WTC11 (cell line): ENCODE results near the gene CCDC51. TPM values are rescaled to one million over a fixed set of nuclear protein-coding genes. Genes with fewer than 3 reads are reported as not detected.

Experiments used
- ARID4B ChIP-seq: sonication (generic); formaldehyde crosslinking; IDR thresholded peaks from 2 replicates; pipeline ENCODE4 v1.8.0; 2023; ENCODE audit warnings: missing genetic modification reagents, mild to moderate bottlenecking, borderline replicate concordance
- ATF1 ChIP-seq: sonication (generic); formaldehyde crosslinking; IDR thresholded peaks from 2 replicates; pipeline ENCODE4 v1.8.1; 2023; ENCODE audit warnings: mild to moderate bottlenecking, moderate library complexity, missing genetic modification reagents
- ATF2 ChIP-seq: sonication (generic); formaldehyde crosslinking; IDR thresholded peaks from 2 replicates; pipeline ENCODE4 v1.8.1; 2022; ENCODE audit warnings: low read depth, missing genetic modification reagents, borderline replicate concordance
- CBFB ChIP-seq: sonication (generic); formaldehyde crosslinking; IDR thresholded peaks from 2 replicates; pipeline ENCODE4 v1.8.1; 2022; ENCODE audit warnings: mild to moderate bottlenecking, low read depth, missing genetic modification reagents
- E2F4 ChIP-seq: sonication (generic); formaldehyde crosslinking; IDR thresholded peaks from 2 replicates; pipeline ENCODE4 v1.8.1; 2022; ENCODE audit warnings: low read depth, mild to moderate bottlenecking, moderate library complexity, missing genetic modification reagents, borderline replicate concordance
- EMX1 ChIP-seq: fragments of 250-450 bp; sonication (Bioruptor Pico); IDR thresholded peaks from 2 replicates; pipeline ENCODE4 v1.8.0; 2021; ENCODE audit warnings: mild to moderate bottlenecking
- ERG ChIP-seq: fragments of 250-450 bp; sonication (Bioruptor Pico); IDR thresholded peaks from 2 replicates; pipeline ENCODE4 v1.8.0; 2021; ENCODE audit warnings: mild to moderate bottlenecking
- ETV6 ChIP-seq: sonication (generic); formaldehyde crosslinking; IDR thresholded peaks from 2 replicates; pipeline ENCODE4 v1.8.1; 2022; ENCODE audit warnings: mild to moderate bottlenecking, missing genetic modification reagents
- FOXK1 ChIP-seq: sonication (generic); formaldehyde crosslinking; IDR thresholded peaks from 2 replicates; pipeline ENCODE4 v1.8.0; 2022; ENCODE audit warnings: mild to moderate bottlenecking, moderate library complexity, missing genetic modification reagents
- GRHL2 ChIP-seq: fragments of 250-450 bp; sonication (Bioruptor Pico); IDR thresholded peaks from 2 replicates; pipeline ENCODE4 v1.8.0; 2022; ENCODE audit warnings: mild to moderate bottlenecking, moderate library complexity; ENCODE audit not compliant: insufficient replicate concordance, severe bottlenecking
- MAX ChIP-seq: sonication (generic); formaldehyde crosslinking; IDR thresholded peaks from 2 replicates; pipeline ENCODE4 v1.8.0; 2022; ENCODE audit warnings: mild to moderate bottlenecking, missing genetic modification reagents
- NFE2L1 ChIP-seq: sonication (generic); formaldehyde crosslinking; IDR thresholded peaks from 2 replicates; pipeline ENCODE4 v1.8.1; 2023; ENCODE audit warnings: missing genetic modification reagents
- NFYB ChIP-seq: sonication (generic); formaldehyde crosslinking; conservative IDR thresholded peaks from 2 replicates; pipeline ENCODE4 v1.8.0; 2022; ENCODE audit warnings: low read depth, missing genetic modification reagents
- STAT6 ChIP-seq: sonication (generic); formaldehyde crosslinking; conservative IDR thresholded peaks from 2 replicates; pipeline ENCODE4 v1.8.1; 2023; ENCODE audit warnings: mild to moderate bottlenecking, low read depth, missing genetic modification reagents, moderate library complexity
- USF1 ChIP-seq: sonication (generic); formaldehyde crosslinking; IDR thresholded peaks from 2 replicates; pipeline ENCODE4 v1.8.0; 2022; ENCODE audit warnings: mild to moderate bottlenecking, missing genetic modification reagents
- USF2 ChIP-seq: sonication (generic); formaldehyde crosslinking; IDR thresholded peaks from 2 replicates; pipeline ENCODE4 v1.8.1; 2023; ENCODE audit warnings: mild to moderate bottlenecking, missing genetic modification reagents, moderate library complexity
- ZNF138 ChIP-seq: sonication (generic); formaldehyde crosslinking; conservative IDR thresholded peaks from 2 replicates; pipeline ENCODE4 v1.8.1; 2022; ENCODE audit warnings: mild to moderate bottlenecking, moderate library complexity, missing genetic modification reagents
- ZNF423 ChIP-seq: fragments of 250-450 bp; sonication (Bioruptor Pico); IDR thresholded peaks from 2 replicates; pipeline ENCODE4 v2.1.2; 2022; ENCODE audit warnings: mild to moderate bottlenecking, moderate library complexity
- total RNA-seq: library from RNA; stranded (reverse); gene quantifications from 3 replicates; pipeline ENCODE4 v1.2.3, GENCODE V29; 2021

Gene CCDC51
- total RNA-seq, 1 experiment from 2014 or later = 25.1 TPM

- no peak for TF ChIP-seq GRHL2 (CRISPR knock-in tag)
- no peak for TF ChIP-seq ATF2 (CRISPR knock-in tag)
- no peak for TF ChIP-seq EMX1 (CRISPR knock-in tag)
- no peak for TF ChIP-seq E2F4 (CRISPR knock-in tag)
- no peak for TF ChIP-seq NFYB
- peak; percentile 29; the same call in 1 of the 2 replicates for TF ChIP-seq ZNF423
- no peak for TF ChIP-seq STAT6 (CRISPR knock-in tag)
- 0 out of 2 replicates have a peak, but pooled peaks have one; percentile 16 for TF ChIP-seq USF2
- TF ChIP-seq NFE2L1 = peak; percentile 62
- TF ChIP-seq ARID4B = peak; percentile 45; the same call in 1 of the 2 replicates
- TF ChIP-seq ZNF138 (CRISPR knock-in tag) = no peak
- peak; percentile 55; the same call in 1 of the 2 replicates for TF ChIP-seq FOXK1 (CRISPR knock-in tag)
- TF ChIP-seq CBFB (CRISPR knock-in tag) = no peak
- TF ChIP-seq USF1 (CRISPR knock-in tag) = no peak
- TF ChIP-seq ETV6 (CRISPR knock-in tag) = peak; percentile 91
- TF ChIP-seq ERG (CRISPR knock-in tag) = no peak
- TF ChIP-seq MAX (CRISPR knock-in tag) = peak; percentile 87
- TF ChIP-seq ATF1 = no peak
These were observed 34.7 kb upstream of the CCDC51 start (continued) for GRCh38 chr3:48474619-48475018.
